ENCODE results near the gene HPS1. TPM values are rescaled to one million over a fixed set of nuclear protein-coding genes. Genes with fewer than 3 reads are reported as not detected.

The HPS1 gene
- total RNA-seq, 3 donors from 2014 or later (not counting 1 experiment from before 2014, with no cell fraction given), result 92.4 to 103 (median 102) TPM

GRCh38 chr10:98369801-98370200 lies 76.9 kb downstream of the HPS1 start:
- 89% methylated on average over 7 of the region's 7 CpGs for WGBS (ENCODE audit: insufficient coverage)
- ATAC-seq (no peak), DNase-seq (no peak)
- Mint-ChIP-seq H3K4me3 (no peak overlapping the region), H3K4me1 (no peaks in the 10 kb centered on the region), H3K27me3 (ENCODE audit: low read depth in 2 of 2) (peaks cover 0 to 9% of the 10 kb centered on the region in 2 donors), H3K27ac (no peak overlapping the region), H3K9me3 (no peaks in the 10 kb centered on the region), H3K36me3 (no peaks in the 10 kb centered on the region)
- no peaks in the 10 kb centered on the region for H3K36me3 ChIP-seq (ENCODE audit: control insufficient read depth, insufficient read depth, low read length)
- H3K27ac ChIP-seq (ENCODE audit: low read length), result no peak overlapping the region
- TF ChIP-seq, protein P1, sequence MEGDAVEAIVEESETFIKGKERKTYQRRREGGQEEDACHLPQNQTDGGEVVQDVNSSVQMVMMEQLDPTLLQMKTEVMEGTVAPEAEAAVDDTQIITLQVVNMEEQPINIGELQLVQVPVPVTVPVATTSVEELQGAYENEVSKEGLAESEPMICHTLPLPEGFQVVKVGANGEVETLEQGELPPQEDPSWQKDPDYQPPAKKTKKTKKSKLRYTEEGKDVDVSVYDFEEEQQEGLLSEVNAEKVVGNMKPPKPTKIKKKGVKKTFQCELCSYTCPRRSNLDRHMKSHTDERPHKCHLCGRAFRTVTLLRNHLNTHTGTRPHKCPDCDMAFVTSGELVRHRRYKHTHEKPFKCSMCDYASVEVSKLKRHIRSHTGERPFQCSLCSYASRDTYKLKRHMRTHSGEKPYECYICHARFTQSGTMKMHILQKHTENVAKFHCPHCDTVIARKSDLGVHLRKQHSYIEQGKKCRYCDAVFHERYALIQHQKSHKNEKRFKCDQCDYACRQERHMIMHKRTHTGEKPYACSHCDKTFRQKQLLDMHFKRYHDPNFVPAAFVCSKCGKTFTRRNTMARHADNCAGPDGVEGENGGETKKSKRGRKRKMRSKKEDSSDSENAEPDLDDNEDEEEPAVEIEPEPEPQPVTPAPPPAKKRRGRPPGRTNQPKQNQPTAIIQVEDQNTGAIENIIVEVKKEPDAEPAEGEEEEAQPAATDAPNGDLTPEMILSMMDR (IDR thresholded peaks at IDR 0.05), result no peak
- H3K9me3 ChIP-seq (ENCODE audit: control insufficient read depth, insufficient read depth, low read length), result no peaks in the 10 kb centered on the region
- H3K27me3 ChIP-seq (ENCODE audit: control insufficient read depth, insufficient read depth, low read length), result no peaks in the 10 kb centered on the region
- H3K4me3 ChIP-seq (ENCODE audit: low read length), result no peak overlapping the region
- no peaks in the 10 kb centered on the region for H3K4me1 ChIP-seq (ENCODE audit: control insufficient read depth, insufficient read depth, low read length)
- intact Hi-C loops (cut with micrococcal nuclease), result no loop called here

DNA sequence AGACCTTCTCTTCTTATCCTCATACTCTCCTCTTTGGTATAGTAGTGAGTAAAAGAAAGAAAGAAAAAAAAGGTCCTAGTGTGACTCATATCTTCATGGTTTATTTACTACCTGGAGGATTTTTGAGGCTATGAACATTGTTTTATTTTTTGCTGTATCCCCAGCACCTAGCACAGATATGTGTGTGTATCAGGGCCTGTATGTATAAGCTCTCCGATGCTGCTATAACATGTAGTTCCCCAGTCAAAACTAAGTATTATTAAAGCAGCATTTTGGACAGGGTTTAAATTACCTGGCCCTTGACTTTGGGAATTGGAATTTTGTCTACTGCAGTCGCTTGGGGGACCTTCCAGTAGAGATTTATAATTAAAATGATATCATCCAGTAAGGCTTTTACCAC lies 78.1 kb downstream of the HPS1 start:
- H3K9me3 Mint-ChIP-seq, result no peaks in the 10 kb centered on the region
- no peaks in the 10 kb centered on the region for H3K4me1 Mint-ChIP-seq
- no peak overlapping the region for H3K27ac ChIP-seq (ENCODE audit: low read length)
- H3K4me3 ChIP-seq (ENCODE audit: low read length), result no peak overlapping the region
- DNase-seq (no peak), ATAC-seq (no peak)
- H3K36me3 ChIP-seq (ENCODE audit: control insufficient read depth, insufficient read depth, low read length), result no peaks in the 10 kb centered on the region
- H3K4me1 ChIP-seq (ENCODE audit: control insufficient read depth, insufficient read depth, low read length), result no peaks in the 10 kb centered on the region
- H3K36me3 Mint-ChIP-seq, result no peaks in the 10 kb centered on the region
- intact Hi-C loops (cut with micrococcal nuclease), result no loop called here
- no peak overlapping the region for H3K27ac Mint-ChIP-seq
- TF ChIP-seq, protein P1 (IDR thresholded peaks at IDR 0.05), result no peak
- no peak overlapping the region for H3K4me3 Mint-ChIP-seq
- no peaks in the 10 kb centered on the region for H3K27me3 ChIP-seq (ENCODE audit: control insufficient read depth, insufficient read depth, low read length)
- 100% methylated on average over 1 of the region's 2 CpGs for WGBS (ENCODE audit: insufficient coverage)
- H3K27me3 Mint-ChIP-seq (ENCODE audit: low read depth in 2 of 2), result peaks cover 0 to 4% of the 10 kb centered on the region in 2 donors
- H3K9me3 ChIP-seq (ENCODE audit: control insufficient read depth, insufficient read depth, low read length), result no peaks in the 10 kb centered on the region

DNA sequence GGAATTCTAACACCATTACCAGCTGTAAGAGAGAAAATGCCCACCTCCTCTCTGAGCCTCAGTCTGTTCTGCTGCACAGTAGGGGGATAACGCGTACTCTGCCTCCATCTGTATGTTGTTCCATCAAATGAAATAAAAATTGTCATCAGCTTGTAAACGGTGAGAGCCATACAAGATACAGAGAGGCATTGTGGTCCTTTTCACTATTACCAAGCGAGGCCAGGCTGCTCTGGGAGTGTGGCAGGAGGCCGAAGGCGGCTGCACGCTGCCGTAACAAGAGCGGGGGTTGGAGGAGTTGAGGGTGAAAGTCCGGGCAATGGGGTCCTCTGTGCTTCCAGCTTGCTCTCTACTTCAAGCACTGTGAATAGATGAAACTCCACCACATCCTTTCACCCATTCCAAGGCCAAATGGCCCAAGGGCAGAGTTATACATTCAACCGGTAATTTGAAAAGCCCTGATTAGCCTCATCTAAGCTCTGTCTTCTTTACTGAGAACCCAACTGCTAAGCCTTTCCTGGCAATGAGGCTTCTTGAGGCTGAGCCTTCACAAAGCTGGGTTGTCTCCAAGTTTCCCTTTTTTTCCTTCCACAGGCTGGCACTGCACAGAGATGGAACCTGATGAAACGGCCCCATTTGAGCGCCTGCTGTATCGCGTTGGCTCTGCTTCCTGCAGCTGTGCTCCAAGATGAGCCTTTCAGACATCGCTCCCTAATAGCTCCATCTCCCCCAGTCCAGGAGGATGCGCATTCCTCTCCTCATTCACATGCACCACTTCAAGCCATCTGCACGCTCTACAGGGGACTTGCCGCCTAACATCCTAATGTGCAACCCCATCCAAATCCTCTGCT lies 78.9 kb downstream of the HPS1 start:
- Mint-ChIP-seq H3K36me3 (no peaks in the 10 kb centered on the region), H3K4me1 (no peaks in the 10 kb centered on the region), H3K27ac (no peak overlapping the region), H3K27me3 (ENCODE audit: low read depth in 2 of 2) (peaks cover 0 to 4% of the 10 kb centered on the region in 2 donors), H3K4me3 (no peak overlapping the region), H3K9me3 (no peaks in the 10 kb centered on the region)
- H3K9me3 ChIP-seq (ENCODE audit: control insufficient read depth, insufficient read depth, low read length), result no peaks in the 10 kb centered on the region
- TF ChIP-seq, protein P1 (IDR thresholded peaks at IDR 0.05), result no peak
- DNase-seq (no peak), ATAC-seq (no peak)
- H3K27me3 ChIP-seq (ENCODE audit: control insufficient read depth, insufficient read depth, low read length), result no peaks in the 10 kb centered on the region
- no peaks in the 10 kb centered on the region for H3K4me1 ChIP-seq (ENCODE audit: control insufficient read depth, insufficient read depth, low read length)
- H3K27ac ChIP-seq (ENCODE audit: low read length), result no peak overlapping the region
- no peak overlapping the region for H3K4me3 ChIP-seq (ENCODE audit: low read length)
- WGBS (ENCODE audit: insufficient coverage), result 92% methylated on average over 18 of the region's 19 CpGs
- no peaks in the 10 kb centered on the region for H3K36me3 ChIP-seq (ENCODE audit: control insufficient read depth, insufficient read depth, low read length)
- intact Hi-C loops (cut with micrococcal nuclease), result no loop called here

Other genes with a start within 250 kb of the HPS1 start
- under 1 TPM in 1 of 3 donors, not detected in 2; 0.23 TPM for gene LOXL4, start 178.7 kb downstream of the HPS1 start, total RNA-seq
- 10 to 100 TPM; 20.8 to 28.2 (median 28.0) TPM for gene PYROXD2, start 31.8 kb downstream of the HPS1 start, total RNA-seq

All from natural killer cell (primary cell).